Liver (tissue), 3 donors: ENCODE data around the gene EPX.

ENCODE experiments used
- ATF3 ChIP-seq: IDR thresholded peaks from 2 replicates; pipeline ENCODE4 v1.6.1; 2016; ENCODE audit warnings: antibody characterized with exemption
- EGR1 ChIP-seq, 2 donors: IDR thresholded peaks; 2 replicates each; pipeline ENCODE4 v1.6.1; 2016 to 2018; ENCODE audit warnings: antibody characterized with exemption in 2 of 2, low read depth in 2 of 2
- JUND ChIP-seq, 2 donors: IDR thresholded peaks; 2 replicates each; pipeline ENCODE4 v1.6.1; 2016; ENCODE audit warnings: antibody characterized with exemption in 2 of 2
- MAX ChIP-seq: IDR thresholded peaks from 2 replicates; pipeline ENCODE4 v1.6.1; 2016; ENCODE audit warnings: antibody characterized with exemption
- RAD21 ChIP-seq, 2 donors: IDR thresholded peaks; 2 replicates each; pipeline ENCODE4 v1.6.1; 2016; ENCODE audit warnings: antibody characterized with exemption in 2 of 2, mild to moderate bottlenecking in 2 of 2
- SP1 ChIP-seq: IDR thresholded peaks from 2 replicates; pipeline ENCODE4 v1.6.1; 2018; ENCODE audit warnings: antibody characterized with exemption, mild to moderate bottlenecking
- TAF1 ChIP-seq: conservative IDR thresholded peaks from 2 replicates; pipeline ENCODE4 v1.6.1; 2016; ENCODE audit warnings: antibody characterized with exemption, mild to moderate bottlenecking
- YY1 ChIP-seq: IDR thresholded peaks from 2 replicates; pipeline ENCODE4 v1.6.1; 2016; ENCODE audit warnings: antibody characterized with exemption, mild to moderate bottlenecking
- ZBTB33 ChIP-seq: IDR thresholded peaks from 2 replicates; pipeline ENCODE4 v1.6.1; 2016; ENCODE audit warnings: antibody characterized with exemption
- TF ChIP-seq, protein P1 (sequence below): fragments of 150-350 bp; IDR thresholded peaks from 2 replicates; pipeline ENCODE4 v1.5.1; 2017; ENCODE audit warnings: improper control_type of control experiment, low read depth, low read length; ENCODE audit not compliant: missing input control
- TF ChIP-seq, protein P2 (sequence below): IDR thresholded peaks from 2 replicates; pipeline ENCODE4 v1.6.1; 2016; ENCODE audit warnings: antibody characterized with exemption, mild to moderate bottlenecking
- donor health status: healthy.
- donor health status: healthy.

DNA sequence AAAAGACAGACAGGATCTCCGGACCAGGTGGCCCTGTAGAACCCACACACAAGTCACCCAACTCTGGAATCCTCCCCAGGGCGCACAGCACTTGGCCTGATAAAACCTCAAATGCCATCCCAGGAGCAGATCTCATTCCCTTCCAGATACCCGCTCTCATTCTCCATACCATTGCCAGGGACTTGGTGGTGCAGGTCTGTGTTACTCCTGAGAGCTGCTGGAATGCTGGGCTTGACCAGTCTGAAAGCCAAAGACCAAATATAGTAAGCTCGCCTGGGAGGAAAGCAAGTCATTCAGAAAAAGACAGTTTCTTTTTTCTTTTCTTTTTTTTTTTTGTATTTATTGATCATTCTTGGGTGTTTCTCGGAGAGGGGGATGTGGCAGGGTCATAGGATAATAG is 15.8 kb downstream of the EPX start:
- no peak for TF ChIP-seq YY1
- no peak for TF ChIP-seq MAX
- no peak for TF ChIP-seq SP1
- TF ChIP-seq, protein P1, sequence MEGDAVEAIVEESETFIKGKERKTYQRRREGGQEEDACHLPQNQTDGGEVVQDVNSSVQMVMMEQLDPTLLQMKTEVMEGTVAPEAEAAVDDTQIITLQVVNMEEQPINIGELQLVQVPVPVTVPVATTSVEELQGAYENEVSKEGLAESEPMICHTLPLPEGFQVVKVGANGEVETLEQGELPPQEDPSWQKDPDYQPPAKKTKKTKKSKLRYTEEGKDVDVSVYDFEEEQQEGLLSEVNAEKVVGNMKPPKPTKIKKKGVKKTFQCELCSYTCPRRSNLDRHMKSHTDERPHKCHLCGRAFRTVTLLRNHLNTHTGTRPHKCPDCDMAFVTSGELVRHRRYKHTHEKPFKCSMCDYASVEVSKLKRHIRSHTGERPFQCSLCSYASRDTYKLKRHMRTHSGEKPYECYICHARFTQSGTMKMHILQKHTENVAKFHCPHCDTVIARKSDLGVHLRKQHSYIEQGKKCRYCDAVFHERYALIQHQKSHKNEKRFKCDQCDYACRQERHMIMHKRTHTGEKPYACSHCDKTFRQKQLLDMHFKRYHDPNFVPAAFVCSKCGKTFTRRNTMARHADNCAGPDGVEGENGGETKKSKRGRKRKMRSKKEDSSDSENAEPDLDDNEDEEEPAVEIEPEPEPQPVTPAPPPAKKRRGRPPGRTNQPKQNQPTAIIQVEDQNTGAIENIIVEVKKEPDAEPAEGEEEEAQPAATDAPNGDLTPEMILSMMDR: no peak
- TF ChIP-seq ATF3: no peak
- TF ChIP-seq TAF1: no peak
- TF ChIP-seq RAD21 (IDR thresholded peaks at IDR 0.05): no peak
- no peak for TF ChIP-seq EGR1 (IDR thresholded peaks at IDR 0.05; ENCODE audit: low read depth in 2 of 2)
- TF ChIP-seq JUND (IDR thresholded peaks at IDR 0.05): no peak
- no peak for TF ChIP-seq ZBTB33
- TF ChIP-seq, protein P2, sequence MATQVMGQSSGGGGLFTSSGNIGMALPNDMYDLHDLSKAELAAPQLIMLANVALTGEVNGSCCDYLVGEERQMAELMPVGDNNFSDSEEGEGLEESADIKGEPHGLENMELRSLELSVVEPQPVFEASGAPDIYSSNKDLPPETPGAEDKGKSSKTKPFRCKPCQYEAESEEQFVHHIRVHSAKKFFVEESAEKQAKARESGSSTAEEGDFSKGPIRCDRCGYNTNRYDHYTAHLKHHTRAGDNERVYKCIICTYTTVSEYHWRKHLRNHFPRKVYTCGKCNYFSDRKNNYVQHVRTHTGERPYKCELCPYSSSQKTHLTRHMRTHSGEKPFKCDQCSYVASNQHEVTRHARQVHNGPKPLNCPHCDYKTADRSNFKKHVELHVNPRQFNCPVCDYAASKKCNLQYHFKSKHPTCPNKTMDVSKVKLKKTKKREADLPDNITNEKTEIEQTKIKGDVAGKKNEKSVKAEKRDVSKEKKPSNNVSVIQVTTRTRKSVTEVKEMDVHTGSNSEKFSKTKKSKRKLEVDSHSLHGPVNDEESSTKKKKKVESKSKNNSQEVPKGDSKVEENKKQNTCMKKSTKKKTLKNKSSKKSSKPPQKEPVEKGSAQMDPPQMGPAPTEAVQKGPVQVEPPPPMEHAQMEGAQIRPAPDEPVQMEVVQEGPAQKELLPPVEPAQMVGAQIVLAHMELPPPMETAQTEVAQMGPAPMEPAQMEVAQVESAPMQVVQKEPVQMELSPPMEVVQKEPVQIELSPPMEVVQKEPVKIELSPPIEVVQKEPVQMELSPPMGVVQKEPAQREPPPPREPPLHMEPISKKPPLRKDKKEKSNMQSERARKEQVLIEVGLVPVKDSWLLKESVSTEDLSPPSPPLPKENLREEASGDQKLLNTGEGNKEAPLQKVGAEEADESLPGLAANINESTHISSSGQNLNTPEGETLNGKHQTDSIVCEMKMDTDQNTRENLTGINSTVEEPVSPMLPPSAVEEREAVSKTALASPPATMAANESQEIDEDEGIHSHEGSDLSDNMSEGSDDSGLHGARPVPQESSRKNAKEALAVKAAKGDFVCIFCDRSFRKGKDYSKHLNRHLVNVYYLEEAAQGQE: no peak
